Measurements from ENCODE around the gene ATAD3B.

Gene ATAD3B

DNA sequence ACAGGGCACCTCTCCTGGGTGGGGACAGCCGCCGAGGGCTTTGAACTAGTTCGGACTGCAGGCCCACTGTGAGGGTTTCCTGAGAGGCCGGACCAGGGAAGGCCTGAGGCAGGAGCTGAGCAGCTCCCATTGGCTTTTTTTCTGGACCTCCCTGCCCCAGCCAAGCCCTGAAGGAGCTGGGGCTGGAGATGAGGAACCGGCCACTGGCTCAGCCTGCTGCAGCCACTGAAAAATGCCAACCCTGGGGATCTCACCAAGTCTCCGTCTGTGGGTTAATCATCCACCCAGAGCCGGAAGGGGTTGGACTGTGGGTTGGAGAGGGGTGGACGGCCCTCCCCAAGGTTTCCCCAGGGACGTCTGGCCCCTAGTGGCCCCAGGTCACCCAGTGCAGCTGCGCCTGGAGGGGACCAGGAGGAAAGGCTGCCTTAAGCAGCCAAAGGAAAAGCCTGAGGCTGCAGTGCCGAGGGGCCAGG, 33.6 kb upstream of the ATAD3B start:
- no peak overlapping the region for H3K4me3 ChIP-seq (ENCODE audit: low read depth, low read length)
- TF ChIP-seq, protein P1, sequence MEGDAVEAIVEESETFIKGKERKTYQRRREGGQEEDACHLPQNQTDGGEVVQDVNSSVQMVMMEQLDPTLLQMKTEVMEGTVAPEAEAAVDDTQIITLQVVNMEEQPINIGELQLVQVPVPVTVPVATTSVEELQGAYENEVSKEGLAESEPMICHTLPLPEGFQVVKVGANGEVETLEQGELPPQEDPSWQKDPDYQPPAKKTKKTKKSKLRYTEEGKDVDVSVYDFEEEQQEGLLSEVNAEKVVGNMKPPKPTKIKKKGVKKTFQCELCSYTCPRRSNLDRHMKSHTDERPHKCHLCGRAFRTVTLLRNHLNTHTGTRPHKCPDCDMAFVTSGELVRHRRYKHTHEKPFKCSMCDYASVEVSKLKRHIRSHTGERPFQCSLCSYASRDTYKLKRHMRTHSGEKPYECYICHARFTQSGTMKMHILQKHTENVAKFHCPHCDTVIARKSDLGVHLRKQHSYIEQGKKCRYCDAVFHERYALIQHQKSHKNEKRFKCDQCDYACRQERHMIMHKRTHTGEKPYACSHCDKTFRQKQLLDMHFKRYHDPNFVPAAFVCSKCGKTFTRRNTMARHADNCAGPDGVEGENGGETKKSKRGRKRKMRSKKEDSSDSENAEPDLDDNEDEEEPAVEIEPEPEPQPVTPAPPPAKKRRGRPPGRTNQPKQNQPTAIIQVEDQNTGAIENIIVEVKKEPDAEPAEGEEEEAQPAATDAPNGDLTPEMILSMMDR (IDR thresholded peaks at IDR 0.05; ENCODE audit: low read depth, low read length, missing control alignments) = no peak
- no peak for DNase-seq (ENCODE audit: low read depth)

- DNase-seq (ENCODE audit: low read depth) = no peak
- H3K4me3 ChIP-seq (ENCODE audit: low read depth, low read length) = no peak overlapping the region
- TF ChIP-seq, protein P1 (IDR thresholded peaks at IDR 0.05; ENCODE audit: low read depth, low read length, missing control alignments) = no peak
Measured at GRCh38 chr1:1438531-1439381, 32.8 kb upstream of the ATAD3B start.

- TF ChIP-seq, protein P1 (IDR thresholded peaks at IDR 0.05; ENCODE audit: low read depth, low read length, missing control alignments) = no peak
- H3K4me3 ChIP-seq (ENCODE audit: low read depth, low read length) = no peak overlapping the region
- no peak for DNase-seq (ENCODE audit: low read depth)
Measured at GRCh38 chr1:1439546-1440261, 31.9 kb upstream of the ATAD3B start.

DNA sequence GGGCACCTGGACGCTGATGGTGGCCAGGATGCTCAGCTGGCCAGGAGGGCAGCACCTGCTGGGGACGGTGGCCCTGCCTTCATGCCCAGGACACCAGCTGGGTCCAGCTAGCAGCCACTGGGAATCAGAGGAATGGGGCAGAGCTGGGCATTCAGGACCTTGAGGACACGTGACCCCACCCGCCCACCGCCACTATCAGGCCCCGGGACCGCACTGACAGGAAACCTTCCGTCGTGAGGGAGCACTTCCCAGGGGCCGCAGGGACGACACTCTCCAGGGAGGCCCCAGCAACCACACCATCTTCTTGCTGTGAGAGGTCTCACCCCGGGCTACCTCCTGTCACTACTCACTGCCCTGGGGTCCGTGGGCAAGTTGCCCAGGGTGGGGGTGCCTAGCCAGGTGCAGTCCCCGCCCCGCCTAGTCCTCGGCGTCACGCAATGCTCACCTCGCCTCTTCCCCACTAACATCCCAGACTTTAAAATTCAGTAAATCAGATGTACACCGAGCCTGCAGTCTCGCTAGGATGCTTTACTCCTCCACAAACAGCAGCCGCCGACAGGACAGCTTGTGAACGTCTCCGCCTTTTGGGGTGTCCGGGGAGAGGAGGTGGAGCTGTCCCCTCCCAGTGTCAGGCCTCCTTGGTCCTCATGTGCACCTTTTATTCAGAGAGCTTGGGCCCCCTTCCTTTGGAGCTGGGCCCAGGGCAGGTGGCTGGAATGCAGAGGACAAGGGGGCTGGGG, 31.1 kb upstream of the ATAD3B start:
- TF ChIP-seq, protein P1 (IDR thresholded peaks at IDR 0.05; ENCODE audit: low read depth, low read length, missing control alignments) = no peak
- no peak overlapping the region for H3K4me3 ChIP-seq (ENCODE audit: low read depth, low read length)
- DNase-seq (ENCODE audit: low read depth) = no peak

GRCh38 chr1:1441002-1441888, 30.3 kb upstream of the ATAD3B start:
- DNase-seq (ENCODE audit: low read depth) = no peak
- no peak overlapping the region for H3K4me3 ChIP-seq (ENCODE audit: low read depth, low read length)
- TF ChIP-seq, protein P1 (IDR thresholded peaks at IDR 0.05; ENCODE audit: low read depth, low read length, missing control alignments) = peak; percentile 95
